G401 (cell line): ENCODE data around the gene PIK3R3. TPM values are rescaled to one million over a fixed set of nuclear protein-coding genes. Genes with fewer than 3 reads are reported as not detected.
"Not testable (repeated sequence)": the region's sequence is repeated elsewhere in the genome, so short reads cannot be mapped to it uniquely, and the experiment has no call there.

ENCODE experiments used
- DNase-seq: peaks from one replicate; pipeline ENCODE4 v3.0.0-alpha.2; 2015; ENCODE audit warnings: low spot score
- in situ Hi-C: cut with HindIII; loops from 2 replicates; pipeline ENCODE4 v1.10.0; 2016; ENCODE audit warnings: low sequenced_read_pairs, mixed read lengths
- total RNA-seq: library from RNA; depleted of rRNA; stranded (reverse); fragments of >200 nt; shearing (Covaris generic); gene quantifications from 2 replicates; pipeline ENCODE4 v1.2.3, GENCODE V29; 2014

The PIK3R3 gene
- total RNA-seq, 1 experiment from 2014 or later, result 15.8 TPM

DNA sequence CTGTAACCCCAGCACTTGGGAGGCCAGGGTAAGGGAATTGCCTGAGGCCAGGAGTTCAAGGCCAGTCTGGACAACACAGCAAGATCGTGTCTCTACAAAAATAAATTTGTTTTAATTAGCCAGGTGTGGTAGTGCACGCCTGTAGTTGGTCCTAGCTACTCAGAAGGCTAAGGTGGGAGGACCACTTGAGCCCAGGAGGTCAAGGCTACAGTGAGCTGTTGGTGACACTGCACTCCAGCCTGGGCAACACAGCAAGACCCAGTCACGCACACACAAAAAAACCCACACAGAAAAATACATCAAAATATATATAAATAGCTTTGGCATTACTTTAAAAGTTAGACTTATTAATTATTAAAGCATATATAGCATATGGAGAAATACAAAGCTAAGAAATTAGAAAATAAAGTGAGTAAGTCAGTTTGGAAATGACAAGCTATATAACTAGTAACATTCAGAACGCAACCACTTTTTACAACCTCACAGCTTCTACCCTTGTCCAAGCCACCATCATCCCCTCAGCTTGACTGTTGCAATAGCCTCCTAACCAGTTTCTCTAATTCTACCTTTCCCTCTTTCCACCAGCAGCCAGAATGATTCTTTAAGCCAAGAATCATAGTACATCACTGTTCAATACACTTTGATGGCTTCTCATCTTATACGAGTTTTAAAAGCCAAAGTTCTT, 14.5 kb downstream of the PIK3R3 start:
- DNase-seq, result no peak
- in situ Hi-C loops, result no loop called here

DNA sequence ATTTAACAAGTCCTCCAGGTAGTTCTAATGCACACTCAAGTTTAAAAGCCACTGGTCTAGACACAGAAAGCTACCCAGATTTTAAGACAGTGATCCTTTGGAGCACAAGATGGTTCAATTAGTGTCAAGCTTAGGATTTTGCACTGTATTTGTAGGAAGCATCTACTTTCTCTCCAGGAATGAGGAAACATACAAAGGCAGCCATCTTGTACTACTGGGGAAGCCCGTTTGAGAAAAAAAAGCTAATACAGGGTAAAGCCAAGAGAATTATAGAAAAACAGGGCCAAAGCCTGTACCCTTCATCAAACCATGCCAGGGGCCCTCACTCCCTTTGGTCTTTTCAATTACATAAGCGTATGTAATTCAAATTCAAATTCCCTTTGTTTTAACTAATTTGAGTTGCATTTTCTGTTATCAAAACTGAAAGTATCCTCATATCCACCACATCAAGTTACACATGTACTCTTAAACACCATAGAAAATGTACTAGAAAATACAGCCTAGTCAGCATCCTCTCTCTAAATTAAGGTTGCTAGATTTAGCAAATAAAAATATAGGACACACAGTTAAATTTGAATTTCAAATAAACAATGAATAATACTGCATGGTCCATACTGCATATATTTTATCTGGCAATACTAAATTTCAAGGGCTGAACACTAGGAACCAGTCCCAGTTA, 17.4 kb downstream of the PIK3R3 start:
- no peak for DNase-seq
- in situ Hi-C loops, result no loop called here

DNA sequence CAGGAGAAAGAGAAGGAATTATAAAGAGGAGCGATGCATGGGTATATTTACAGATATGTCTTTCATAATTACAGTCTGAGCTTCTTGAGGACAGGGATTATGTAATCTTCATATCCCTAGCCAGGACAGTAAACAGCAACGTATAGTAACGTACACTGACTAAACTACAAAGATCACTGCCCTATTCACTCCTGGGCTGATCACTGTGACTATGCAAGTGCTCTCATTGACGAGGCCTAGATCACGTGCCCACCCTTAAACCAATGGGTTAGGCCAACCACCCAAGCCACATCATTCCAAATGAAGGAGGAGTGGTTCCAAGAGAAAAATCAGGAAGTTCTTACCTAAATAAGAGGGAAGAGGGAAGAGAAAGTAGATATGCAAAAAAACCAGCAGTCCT, 18.5 kb downstream of the PIK3R3 start:
- in situ Hi-C loops, result no loop called here

DNA sequence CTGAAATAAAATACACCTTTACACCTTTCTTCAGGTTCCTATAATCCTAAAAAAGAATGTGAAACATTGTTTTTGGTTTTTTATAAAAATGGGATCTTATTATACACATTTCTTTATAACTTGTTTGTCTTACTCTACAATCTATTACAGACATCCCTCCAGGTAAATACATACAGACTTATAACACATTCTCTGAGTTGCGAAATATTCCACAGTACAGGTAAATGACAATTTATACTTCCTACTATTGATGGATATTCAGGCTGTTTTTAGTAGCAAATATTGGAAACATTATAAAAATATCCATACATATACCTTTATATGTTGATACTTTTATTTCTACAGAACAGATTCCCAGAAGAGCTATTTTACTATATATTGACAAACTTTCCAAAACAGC, 20.3 kb downstream of the PIK3R3 start:
- in situ Hi-C loops, result no loop called here
- DNase-seq, result no peak

More for the DNA sequence above, 18.5 kb downstream of the PIK3R3 start:
- no peak for DNase-seq

DNA sequence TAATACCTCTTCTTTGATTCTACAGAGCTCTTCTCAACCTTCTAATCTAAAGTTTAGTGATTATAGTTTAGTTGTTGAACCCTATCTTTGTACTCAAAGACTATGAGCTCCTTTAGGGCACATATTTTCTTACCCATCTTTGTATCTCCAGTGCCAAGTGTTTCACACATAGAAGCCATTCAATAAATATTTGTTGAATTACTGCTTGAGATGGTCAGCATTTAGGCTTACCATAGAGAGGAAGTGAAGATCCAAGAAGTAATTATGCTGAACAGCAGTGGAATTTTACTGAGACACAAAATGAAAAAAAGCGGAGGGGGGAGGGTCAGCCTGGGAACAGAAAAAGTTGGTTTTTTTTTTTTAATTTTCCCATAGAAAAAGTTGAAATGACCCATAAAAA, 21.9 kb downstream of the PIK3R3 start:
- no peak for DNase-seq
- in situ Hi-C loops, result no loop called here

DNA sequence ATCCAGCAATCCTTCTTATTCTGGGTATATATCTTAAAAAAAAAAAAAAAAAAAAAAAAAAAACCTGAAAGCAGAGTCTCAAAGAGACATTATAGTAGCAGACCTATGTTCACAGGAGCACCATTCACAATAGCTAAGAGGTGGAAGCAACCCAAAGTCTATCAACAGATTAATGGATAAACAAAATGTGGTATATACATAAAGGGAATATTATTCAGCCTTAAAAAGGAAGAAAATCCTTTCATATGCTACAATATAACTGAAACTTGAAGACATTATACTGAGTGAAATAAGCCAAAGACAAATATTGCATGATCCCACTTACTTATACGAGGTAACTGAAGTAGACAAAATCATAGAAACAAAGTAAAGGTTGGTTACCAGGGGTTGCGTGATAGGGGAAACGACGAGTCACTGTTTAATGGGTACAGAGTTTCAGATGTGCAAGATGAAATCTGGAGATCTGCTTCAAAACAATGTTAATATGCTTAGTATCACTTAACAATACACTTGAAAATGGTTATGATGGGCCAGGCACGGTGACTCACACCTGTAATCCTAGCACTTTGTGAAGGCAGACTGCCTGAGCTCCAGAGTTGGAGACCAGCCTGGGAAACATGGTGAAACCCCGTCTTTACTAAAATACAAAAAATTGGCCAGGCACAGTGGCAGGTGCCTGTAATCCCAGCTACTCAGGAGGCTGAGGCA, 29.5 kb downstream of the PIK3R3 start:
- DNase-seq, result no peak
- in situ Hi-C loops, result no loop called here

DNA sequence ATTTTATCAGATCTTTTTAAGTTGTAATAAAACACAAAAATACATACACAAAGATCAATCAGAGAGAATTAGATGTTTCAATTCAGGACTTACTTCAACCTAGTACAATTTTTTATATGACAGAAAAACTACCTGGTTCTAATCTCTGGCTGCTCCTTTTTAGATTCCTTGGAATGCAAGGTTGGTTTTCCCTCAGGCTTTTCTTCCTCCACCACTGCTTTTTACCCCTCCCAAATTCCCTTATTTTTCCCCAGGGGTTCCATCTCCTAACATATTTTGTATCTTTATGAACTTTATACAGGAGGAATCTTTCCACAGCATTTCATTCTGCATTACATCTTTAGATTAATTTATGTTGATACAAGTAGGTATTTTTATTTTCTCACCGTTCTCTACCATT, 33.2 kb downstream of the PIK3R3 start:
- in situ Hi-C loops, result no loop called here
- DNase-seq, result no peak

DNA sequence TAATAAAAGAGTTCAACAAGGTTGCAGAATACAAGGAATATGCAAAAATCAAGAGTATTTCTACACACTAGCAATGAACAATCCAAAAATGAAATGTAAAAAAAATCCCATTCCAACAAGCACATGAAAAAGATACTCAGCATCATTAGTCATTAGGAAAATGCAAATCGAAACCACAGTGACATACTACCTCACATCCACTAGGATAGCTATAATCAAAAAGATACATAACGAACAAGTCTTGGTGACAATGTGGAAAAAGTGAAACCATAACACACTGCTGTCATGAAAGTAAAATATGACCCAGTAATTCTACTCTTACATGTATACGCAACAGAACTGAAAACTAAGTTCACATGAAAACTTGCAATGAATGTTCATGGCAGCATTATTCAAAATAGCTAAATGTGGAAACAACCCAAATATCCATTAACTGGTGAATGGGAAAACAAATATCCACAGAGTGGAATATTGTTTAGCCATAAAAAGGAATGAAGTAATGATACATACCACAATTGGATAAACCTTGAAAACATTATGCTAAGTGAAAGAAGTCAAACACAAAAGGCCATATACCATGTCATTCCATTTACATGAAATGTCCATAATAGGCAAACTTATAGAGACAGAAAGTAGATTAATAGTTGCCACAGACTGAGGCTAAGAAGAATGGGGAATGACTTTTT, 34.3 kb downstream of the PIK3R3 start:
- in situ Hi-C loops, result no loop called here

DNA sequence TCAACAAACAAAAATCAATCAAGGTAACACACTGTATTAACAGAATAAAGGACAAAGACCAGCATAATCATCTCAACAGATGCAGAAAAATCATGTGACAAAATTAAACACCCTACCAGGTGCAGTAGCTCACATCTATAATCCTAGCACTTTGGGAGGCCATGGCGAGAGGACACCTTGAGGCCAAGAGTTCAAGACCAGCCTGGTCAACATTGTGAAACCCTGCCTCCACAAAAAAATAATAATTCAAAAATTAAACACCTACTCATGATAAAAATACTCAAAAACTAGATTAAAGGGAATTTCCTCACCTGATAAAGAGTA, 35.3 kb downstream of the PIK3R3 start:
- DNase-seq, result no peak
- in situ Hi-C loops, result no loop called here

More for the DNA sequence above, 34.3 kb downstream of the PIK3R3 start:
- no peak for DNase-seq

DNA sequence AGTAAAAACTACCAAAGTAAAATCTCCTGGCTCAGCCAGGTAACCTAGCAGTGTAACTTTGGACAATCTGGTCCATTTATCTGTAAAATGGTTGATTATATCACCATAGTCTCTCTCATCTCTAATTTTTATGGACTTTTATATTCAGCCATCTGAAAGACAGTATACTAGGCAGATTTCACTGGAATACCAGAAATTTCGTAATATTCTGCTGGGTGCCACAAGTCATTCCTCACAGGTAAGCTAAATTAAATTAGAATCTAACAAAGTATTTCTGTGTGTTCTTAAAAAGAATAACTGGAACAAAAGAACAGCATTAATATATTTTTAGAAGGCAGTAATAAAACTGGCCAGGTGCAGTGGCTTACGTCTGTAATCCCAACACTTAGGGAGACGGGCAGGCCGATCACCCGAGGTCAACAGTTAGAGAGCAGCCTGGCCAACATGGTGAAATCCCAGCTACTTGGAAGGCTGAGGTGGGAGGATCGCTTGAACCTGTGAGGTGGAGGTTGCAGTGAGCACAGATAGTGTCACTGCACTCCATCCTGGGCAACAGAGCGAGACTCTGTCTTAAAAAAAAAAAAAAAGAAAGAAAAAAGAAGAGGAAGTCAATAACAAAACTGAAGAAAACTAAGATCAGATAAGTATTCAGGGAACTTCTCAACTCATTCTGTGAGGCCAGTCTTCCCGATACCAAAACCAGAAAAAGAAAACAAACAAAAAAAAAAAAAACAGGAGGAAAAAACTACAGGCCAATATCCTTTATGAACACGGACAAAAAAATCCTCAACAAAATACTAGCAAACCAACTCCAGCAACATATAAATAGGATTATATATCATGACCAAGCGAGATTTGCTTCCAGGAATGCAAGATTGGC, 35.9 kb downstream of the PIK3R3 start:
- in situ Hi-C loops, result no loop called here
- no peak for DNase-seq

DNA sequence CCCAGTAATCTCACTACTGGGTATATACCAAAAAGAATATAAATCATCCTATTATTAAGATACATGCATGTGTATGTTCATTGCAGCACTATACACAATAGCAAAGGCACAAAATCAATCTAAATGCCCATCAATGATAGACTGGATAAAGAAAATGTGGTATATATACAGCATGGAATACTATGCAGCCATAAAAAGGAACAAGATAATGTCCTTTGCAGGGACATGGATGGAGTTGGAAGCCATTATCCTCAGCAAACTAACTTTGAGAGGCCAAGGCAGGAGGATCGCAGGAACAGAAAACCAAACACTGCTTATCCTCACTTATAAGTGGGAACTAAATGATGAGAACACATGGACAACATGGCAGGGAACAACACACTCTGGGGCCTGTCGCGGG, 37.3 kb downstream of the PIK3R3 start:
- DNase-seq, in situ Hi-C loops: not testable (repeated sequence)

DNA sequence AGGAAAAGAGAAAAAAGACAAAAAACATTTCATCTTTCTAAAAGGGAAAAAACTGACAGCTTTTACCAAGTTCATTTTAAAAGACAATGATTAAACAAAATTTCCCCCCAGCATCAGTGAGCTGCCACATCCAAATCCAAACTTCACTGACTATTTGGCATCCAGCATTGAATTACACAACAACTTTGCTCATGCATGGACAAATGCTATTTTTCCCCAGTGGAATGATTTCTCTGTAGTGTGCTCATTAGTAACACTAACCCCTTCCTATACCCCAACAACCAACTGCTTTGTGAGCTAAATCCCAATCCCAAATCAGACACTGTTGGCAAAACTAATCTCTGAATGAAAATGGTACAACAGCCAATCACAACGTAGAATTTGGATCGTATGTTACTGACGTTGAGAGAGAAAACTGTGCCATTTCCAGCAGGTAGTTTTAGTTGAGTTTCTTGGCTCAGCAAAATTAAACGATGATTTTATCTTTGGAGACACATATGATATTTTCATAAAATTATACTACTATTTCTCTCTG, 37.9 kb downstream of the PIK3R3 start:
- no peak for DNase-seq
- in situ Hi-C loops, result no loop called here

DNA sequence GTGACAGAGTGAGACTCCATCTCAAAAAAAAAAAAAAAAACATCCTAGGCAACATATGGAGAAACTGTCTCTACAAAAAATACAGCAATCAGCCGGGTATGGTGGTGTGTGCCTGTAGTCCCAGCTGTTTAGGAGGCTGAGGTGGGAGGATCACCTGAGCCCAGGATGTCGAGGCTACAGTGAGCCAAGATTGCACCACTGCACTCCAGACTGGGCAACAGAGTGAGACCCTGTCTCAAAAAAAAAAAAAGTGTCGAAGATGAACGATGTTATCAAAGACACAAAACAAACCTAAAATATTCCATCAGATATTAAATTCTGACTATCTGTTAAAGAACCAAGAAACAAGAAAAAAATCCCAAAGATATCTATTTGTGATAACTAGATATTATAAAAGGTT, 38.6 kb downstream of the PIK3R3 start:
- DNase-seq, in situ Hi-C loops: not testable (repeated sequence)

DNA sequence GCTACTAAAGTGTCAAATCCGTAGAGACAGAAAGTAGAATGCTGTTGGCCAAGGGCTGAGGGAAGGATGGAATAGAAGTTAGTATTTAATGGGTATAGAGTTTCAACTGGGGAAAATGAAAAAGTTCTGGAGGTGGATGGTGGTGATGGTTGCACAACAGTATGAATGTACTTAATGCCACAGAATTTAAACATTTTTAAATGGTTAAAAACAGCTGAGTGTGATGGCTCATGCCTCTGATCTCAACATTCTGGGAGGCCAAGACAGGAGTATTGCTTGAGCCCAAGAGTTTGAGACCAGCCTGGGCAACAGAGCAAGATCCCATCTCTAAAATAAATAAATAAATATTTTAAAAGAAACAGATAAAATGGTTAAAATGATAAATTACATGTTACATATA, 44.5 kb downstream of the PIK3R3 start:
- DNase-seq, result no peak
- in situ Hi-C loops, result no loop called here

DNA sequence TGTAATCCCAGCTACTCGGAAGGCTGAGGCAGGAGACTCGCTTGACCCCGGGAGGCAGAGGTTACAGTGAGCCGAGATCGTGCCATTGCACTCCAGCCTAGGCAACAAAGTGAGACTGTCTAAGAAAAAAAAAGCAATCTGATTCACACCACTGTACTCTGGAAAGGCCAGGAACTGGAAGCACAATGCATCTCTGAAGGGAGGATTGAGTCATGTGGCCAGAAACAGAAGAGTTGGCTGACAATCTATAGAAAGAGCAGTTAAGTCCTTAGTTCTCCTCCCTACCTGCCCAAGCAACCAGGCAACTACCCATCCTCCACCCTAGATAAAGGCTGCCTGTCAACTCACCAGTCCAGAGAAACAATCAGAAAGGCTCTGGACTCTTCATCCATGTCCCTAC, 45.9 kb downstream of the PIK3R3 start:
- DNase-seq, result no peak
- in situ Hi-C loops, result no loop called here

DNA sequence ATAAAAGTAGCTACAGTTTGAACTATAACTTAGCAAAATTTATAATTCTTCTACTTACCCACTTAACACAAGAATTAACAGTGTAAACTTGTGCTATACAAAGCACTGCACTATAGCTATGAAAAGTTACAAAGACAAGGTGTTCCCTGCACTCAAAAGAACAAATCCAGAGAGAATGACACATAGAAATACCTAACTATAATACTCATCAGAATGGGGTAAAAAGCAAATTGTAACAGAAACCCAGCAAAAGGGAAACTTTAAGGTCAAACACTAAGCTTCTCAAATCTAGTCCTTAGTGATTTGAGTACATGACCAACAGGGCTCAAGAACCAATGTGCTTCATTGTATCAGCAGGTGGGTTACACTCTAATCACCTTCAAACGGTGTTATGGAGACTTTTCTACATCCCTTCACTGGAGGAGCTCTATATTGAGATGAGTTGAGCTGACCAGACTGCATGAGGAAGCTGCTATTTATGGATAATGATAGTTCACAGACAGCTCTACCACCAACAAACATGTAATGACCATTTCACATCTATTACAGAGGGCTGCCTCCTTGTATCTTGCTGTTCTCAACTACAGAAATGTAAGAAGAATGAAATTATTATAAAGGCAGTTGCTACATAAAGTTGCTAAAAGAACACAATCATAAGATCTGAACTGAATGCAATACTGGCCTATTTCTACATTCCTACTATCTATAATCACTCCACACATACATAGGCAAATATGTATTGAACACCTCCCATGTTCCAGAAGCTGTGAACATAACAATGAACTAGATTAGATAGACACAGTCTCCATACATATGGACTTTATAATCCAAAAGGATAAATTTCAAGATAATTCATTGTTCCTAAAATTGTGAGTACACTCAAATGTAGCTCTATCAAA, 47.6 kb downstream of the PIK3R3 start:
- in situ Hi-C loops, result no loop called here
- no peak for DNase-seq

DNA sequence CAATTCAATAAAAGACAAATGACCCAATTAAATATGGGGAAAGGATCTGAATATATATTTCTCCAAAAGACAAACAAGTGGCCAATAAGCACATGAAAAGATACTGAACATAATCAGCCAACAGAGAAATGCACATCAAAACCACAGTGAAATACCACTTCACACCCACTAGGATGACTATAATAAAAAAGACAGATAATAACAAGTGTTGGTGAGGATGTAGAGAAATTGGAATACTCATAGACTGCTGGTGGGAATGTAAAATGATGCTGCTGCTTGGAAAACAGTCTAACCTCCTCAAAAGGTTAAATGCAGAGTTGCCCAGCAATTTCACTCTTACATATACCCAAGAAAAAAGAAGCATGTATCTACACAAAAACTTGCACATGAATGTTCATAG, 48.9 kb downstream of the PIK3R3 start:
- in situ Hi-C loops, result no loop called here
- DNase-seq, result no peak

DNA sequence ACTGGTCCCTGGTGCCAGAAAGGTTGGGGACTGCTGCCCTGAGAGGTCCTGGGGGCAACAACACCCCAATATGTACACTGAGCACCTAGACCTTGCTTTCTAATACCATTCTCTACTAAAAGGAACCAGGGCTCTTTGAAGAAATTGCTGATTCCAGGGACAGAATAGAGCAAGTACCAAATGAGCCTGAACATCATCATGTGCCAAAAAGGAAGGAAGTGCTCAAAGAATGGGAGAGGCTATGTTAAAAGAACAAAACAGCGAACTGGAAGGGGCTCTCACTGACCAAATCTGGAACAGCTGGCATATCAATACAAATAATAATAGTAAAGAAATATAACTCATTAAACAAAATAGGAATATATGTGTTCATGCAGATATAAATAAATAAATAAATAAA, 50.8 kb downstream of the PIK3R3 start:
- DNase-seq, result no peak
- in situ Hi-C loops, result no loop called here
